ENCODE measurements around the gene MOK. TPM values are rescaled to one million over a fixed set of nuclear protein-coding genes. Genes with fewer than 3 reads are reported as not detected.
A peak's percentile ranks its signal among the peaks of the same experiment; 100 is the strongest.

The MOK gene
- total and polyA plus RNA-seq, 4 donors, result 10.0 to 28.3 (median 13.6) TPM

DNA sequence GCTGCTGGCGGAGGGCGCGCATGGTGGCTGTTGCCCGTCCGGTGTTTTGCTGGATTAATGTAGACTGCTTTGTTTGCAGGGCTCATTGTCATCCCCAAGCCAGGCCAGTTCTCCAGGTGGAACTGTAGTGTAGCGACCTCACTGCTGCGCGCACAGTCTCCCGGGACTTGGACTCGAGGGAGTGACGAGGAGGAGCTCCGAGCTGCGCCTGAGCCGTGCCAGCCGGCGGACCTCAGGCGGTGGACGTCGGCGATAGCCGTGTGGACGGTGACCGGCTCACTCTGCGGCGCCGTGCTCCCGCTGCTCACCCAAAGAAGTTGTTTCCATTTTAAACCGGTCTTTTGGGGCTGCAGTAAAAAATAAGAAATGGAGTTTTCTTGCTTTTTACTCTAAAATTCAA, 82.2 kb downstream of the MOK start:
- no peaks in the 10 kb centered on the region for H3K4me1 ChIP-seq (ENCODE audit: control insufficient read depth in 1 of 2, insufficient read depth in 2 of 2, low read length in 2 of 2)
- no peaks in the 10 kb centered on the region for H3K9me3 ChIP-seq (ENCODE audit: control insufficient read depth, low read length)
- H3K27me3 ChIP-seq (ENCODE audit: control insufficient read depth in 1 of 2, insufficient read depth in 2 of 2, low read length in 1 of 2), result no peaks in the 10 kb centered on the region
- ATAC-seq (ENCODE audit: low FRiP score) (no peak), DNase-seq (peak in 1 of 2 donors; percentile 67)
- 95 to 96% methylated on average over 28 of the region's 28 CpGs for WGBS, 2 donors
- intact Hi-C loops (cut with DNase I), result no loop called here
- no peaks in the 10 kb centered on the region for H3K36me3 ChIP-seq (ENCODE audit: control insufficient read depth in 1 of 2, insufficient read depth in 2 of 2, low read length in 1 of 2)
- no peak overlapping the region for H3K27ac ChIP-seq (ENCODE audit: low read depth in 1 of 2, low read length in 2 of 2)
- no peak overlapping the region for H3K4me3 ChIP-seq (ENCODE audit: low read length in 2 of 2)

DNA sequence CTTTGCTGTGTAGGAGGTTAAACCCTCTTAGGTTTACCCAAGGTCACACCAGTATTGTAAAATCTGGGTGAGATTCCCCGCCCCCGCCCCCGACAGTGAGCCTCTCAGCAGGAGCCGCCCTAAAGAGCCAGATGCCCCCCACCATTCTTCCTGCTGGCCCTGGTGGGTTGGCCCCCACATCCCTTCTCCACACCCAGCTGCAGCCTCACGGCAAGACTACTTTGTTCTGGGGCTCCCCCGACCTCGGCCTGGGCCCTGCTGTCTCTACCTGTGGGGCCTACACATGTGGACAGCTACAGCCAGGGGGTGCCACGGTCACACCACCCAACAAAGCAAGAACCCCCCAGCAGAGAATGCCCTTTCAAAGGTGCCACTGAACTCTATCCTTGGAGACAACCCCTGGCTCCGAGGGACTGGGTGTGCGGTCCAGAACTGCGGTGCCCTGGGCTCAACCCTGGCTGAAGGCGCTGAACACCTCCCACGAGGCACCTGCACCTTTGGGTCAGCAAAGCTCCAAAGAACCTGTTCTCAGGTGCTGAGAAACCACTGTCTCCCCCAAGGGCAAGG, 82.9 kb downstream of the MOK start:
- no peaks in the 10 kb centered on the region for H3K9me3 ChIP-seq (ENCODE audit: control insufficient read depth, low read length)
- H3K36me3 ChIP-seq (ENCODE audit: control insufficient read depth in 1 of 2, insufficient read depth in 2 of 2, low read length in 1 of 2), result no peaks in the 10 kb centered on the region
- DNase-seq (peak in 1 of 2 donors; percentile 68), ATAC-seq (ENCODE audit: low FRiP score) (no peak)
- WGBS, 2 donors, result 88% methylated on average over 13 of the region's 13 CpGs
- no peaks in the 10 kb centered on the region for H3K27me3 ChIP-seq (ENCODE audit: control insufficient read depth in 1 of 2, insufficient read depth in 2 of 2, low read length in 1 of 2)
- H3K27ac ChIP-seq (ENCODE audit: low read depth in 1 of 2, low read length in 2 of 2), result no peak overlapping the region
- H3K4me3 ChIP-seq (ENCODE audit: low read length in 2 of 2), result no peak overlapping the region
- intact Hi-C loops (cut with DNase I), result no loop called here
- no peaks in the 10 kb centered on the region for H3K4me1 ChIP-seq (ENCODE audit: control insufficient read depth in 1 of 2, insufficient read depth in 2 of 2, low read length in 2 of 2)

DNA sequence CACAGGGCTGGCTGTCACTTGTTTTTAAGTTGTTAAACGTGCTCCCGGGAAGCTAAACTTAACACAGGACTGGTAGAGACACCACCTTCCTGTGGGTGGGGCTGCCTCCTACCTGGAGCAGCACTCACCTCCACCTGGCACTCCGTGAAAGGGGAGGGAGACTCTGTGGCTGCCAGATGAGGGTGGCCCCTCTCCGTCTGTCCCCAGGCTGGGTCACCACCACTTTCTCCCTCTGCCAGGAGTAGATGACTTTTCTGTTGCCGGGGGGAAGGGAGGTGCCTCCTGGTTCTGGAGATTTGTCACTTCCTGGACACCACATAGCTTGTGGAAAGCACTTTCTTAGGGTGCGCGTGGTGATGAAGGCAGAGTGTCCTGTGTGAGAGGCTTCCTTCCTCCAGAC, 83.9 kb downstream of the MOK start:
- Histone ChIP-seq H3K9me3 (ENCODE audit: control insufficient read depth, low read length) (no peaks in the 10 kb centered on the region), H3K36me3 (ENCODE audit: control insufficient read depth in 1 of 2, insufficient read depth in 2 of 2, low read length in 1 of 2) (no peaks in the 10 kb centered on the region)
- WGBS, 2 donors, result 50 to 61% methylated on average over 7 of the region's 7 CpGs

DNA sequence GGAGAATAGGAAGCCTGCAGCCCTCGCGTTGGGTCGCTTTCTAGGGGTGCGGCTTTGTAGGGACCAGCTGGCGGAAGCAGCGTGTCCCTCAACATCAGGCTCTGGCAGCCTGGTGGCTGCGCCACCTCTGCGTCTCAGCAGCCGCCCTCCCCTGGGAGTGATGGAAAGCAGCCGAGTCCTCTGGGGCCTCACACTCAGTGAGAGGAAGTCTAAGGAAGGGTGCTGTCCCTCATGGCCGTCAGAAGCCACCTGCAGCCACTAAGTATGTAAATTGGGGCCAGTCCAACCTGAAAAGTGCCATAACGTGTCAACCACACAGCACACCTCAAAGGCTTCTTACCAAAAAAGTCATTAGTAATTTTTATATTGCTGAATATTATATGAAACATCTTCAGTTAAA, 84.9 kb downstream of the MOK start:
- 87 to 89% methylated on average over 12 of the region's 12 CpGs for WGBS, 2 donors
- H3K36me3 ChIP-seq (ENCODE audit: control insufficient read depth in 1 of 2, insufficient read depth in 2 of 2, low read length in 1 of 2), result no peaks in the 10 kb centered on the region
- no peaks in the 10 kb centered on the region for H3K27me3 ChIP-seq (ENCODE audit: control insufficient read depth in 1 of 2, insufficient read depth in 2 of 2, low read length in 1 of 2)
- peak in 1 of 2 donors; percentile 44 for DNase-seq
- no peak for ATAC-seq (ENCODE audit: low FRiP score)
- H3K27ac ChIP-seq (ENCODE audit: low read depth in 1 of 2, low read length in 2 of 2), result no peak overlapping the region
- H3K4me1 ChIP-seq (ENCODE audit: control insufficient read depth in 1 of 2, insufficient read depth in 2 of 2, low read length in 2 of 2), result no peaks in the 10 kb centered on the region
- intact Hi-C loops (cut with DNase I), result no loop called here
- H3K4me3 ChIP-seq (ENCODE audit: low read length in 2 of 2), result no peak overlapping the region
- no peaks in the 10 kb centered on the region for H3K9me3 ChIP-seq (ENCODE audit: control insufficient read depth, low read length)

More for the DNA sequence above, 83.9 kb downstream of the MOK start:
- no peaks in the 10 kb centered on the region for H3K27me3 ChIP-seq (ENCODE audit: control insufficient read depth in 1 of 2, insufficient read depth in 2 of 2, low read length in 1 of 2)
- intact Hi-C loops (cut with DNase I), result no loop called here
- no peaks in the 10 kb centered on the region for H3K4me1 ChIP-seq (ENCODE audit: control insufficient read depth in 1 of 2, insufficient read depth in 2 of 2, low read length in 2 of 2)
- H3K27ac ChIP-seq (ENCODE audit: low read depth in 1 of 2, low read length in 2 of 2), result no peak overlapping the region
- ATAC-seq (ENCODE audit: low FRiP score) (no peak), DNase-seq (peak in 1 of 2 donors; percentile 57)
- no peak overlapping the region for H3K4me3 ChIP-seq (ENCODE audit: low read length in 2 of 2)

DNA sequence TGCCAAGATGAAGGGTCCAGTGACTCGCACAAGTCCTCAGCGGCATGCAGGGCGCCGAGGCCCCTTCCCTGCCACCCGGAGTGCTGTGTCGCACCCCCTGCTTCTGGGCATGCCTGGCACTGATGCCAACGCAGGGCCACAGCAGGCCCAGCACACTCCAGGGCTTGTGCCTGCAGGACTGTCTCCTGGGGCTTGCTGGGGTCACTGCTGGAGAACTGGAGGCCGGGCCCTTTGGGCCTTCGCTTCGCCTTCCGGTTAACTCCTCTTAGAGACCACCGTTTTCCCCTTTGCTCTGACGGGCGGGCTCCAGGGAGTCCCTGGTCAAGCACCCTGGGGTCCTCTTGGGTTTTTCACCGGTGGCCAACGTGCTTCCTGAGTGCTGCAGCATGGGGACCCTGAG, 85.6 kb downstream of the MOK start:
- H3K4me3 ChIP-seq (ENCODE audit: low read length in 2 of 2), result no peak overlapping the region
- H3K9me3 ChIP-seq (ENCODE audit: control insufficient read depth, low read length), result no peaks in the 10 kb centered on the region
- H3K36me3 ChIP-seq (ENCODE audit: control insufficient read depth in 1 of 2, insufficient read depth in 2 of 2, low read length in 1 of 2), result no peaks in the 10 kb centered on the region
- no peaks in the 10 kb centered on the region for H3K27me3 ChIP-seq (ENCODE audit: control insufficient read depth in 1 of 2, insufficient read depth in 2 of 2, low read length in 1 of 2)
- intact Hi-C loops (cut with DNase I), result no loop called here
- 92 to 94% methylated on average over 16 of the region's 16 CpGs for WGBS, 2 donors
- ATAC-seq (ENCODE audit: low FRiP score) (no peak), DNase-seq (peak in 1 of 2 donors; percentile 43)
- H3K4me1 ChIP-seq (ENCODE audit: control insufficient read depth in 1 of 2, insufficient read depth in 2 of 2, low read length in 2 of 2), result no peaks in the 10 kb centered on the region
- H3K27ac ChIP-seq (ENCODE audit: low read depth in 1 of 2, low read length in 2 of 2), result no peak overlapping the region

DNA sequence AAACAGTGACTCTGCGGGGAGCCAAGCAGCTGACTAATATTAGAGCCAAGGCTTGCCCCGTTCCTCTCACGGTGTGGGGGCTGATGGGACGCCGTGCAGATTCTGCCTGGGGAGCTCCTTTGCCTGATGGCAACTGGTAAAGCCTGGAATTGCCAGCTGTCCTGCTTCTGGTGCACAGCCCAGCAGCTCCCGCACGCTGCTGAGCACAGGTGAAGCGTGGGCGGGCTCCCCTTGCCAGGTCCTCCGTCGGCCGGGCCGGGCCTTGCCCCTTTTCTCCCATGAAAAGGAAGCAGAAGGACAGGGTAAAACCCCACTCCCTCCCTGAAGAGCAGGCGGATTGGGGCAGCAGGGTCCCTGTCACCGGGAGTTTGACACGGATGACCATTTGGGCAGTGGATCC, 86.3 kb downstream of the MOK start:
- Histone ChIP-seq H3K27ac (ENCODE audit: low read depth in 1 of 2, low read length in 2 of 2) (no peak overlapping the region), H3K4me1 (ENCODE audit: control insufficient read depth in 1 of 2, insufficient read depth in 2 of 2, low read length in 2 of 2) (no peaks in the 10 kb centered on the region), H3K27me3 (ENCODE audit: control insufficient read depth in 1 of 2, insufficient read depth in 2 of 2, low read length in 1 of 2) (no peaks in the 10 kb centered on the region), H3K36me3 (ENCODE audit: control insufficient read depth in 1 of 2, insufficient read depth in 2 of 2, low read length in 1 of 2) (no peaks in the 10 kb centered on the region), H3K9me3 (ENCODE audit: control insufficient read depth, low read length) (no peaks in the 10 kb centered on the region), H3K4me3 (ENCODE audit: low read length in 2 of 2) (no peak overlapping the region)
- intact Hi-C loops (cut with DNase I), result no loop called here
- 82 to 86% methylated on average over 16 of the region's 16 CpGs for WGBS, 2 donors
- ATAC-seq (ENCODE audit: low FRiP score), result no peak
- DNase-seq, result peak in 1 of 2 donors; percentile 57

DNA sequence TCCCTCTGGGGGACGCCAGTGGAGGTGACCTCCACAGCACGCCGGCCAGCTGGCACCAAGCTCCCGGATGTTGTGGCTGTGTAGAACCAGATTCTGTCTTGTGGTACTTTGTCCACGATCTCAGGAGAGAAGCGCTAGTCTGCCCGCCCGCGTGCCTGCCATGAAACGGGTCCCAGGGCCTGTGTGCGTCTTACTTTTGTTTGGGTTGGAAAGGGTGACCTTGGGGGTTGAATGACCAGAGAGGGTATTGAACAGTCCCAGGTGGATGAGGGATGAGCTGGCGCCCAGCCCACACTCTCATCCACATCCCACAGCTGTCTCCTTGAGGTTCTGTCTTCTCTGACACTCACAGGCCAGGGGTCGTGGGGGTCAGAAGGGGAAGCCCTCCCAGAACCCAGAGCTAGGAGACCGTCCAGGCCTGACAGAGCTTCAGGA, 87.0 kb downstream of the MOK start:
- H3K9me3 ChIP-seq (ENCODE audit: control insufficient read depth, low read length), result no peaks in the 10 kb centered on the region
- no peak overlapping the region for H3K27ac ChIP-seq (ENCODE audit: low read depth in 1 of 2, low read length in 2 of 2)
- WGBS, 2 donors, result 85 to 89% methylated on average over 14 of the region's 14 CpGs
- DNase-seq (peak in 1 of 2 donors; percentile 51), ATAC-seq (ENCODE audit: low FRiP score) (no peak)
- H3K36me3 ChIP-seq (ENCODE audit: control insufficient read depth in 1 of 2, insufficient read depth in 2 of 2, low read length in 1 of 2), result no peaks in the 10 kb centered on the region
- H3K4me3 ChIP-seq (ENCODE audit: low read length in 2 of 2), result no peak overlapping the region
- no peaks in the 10 kb centered on the region for H3K4me1 ChIP-seq (ENCODE audit: control insufficient read depth in 1 of 2, insufficient read depth in 2 of 2, low read length in 2 of 2)
- intact Hi-C loops (cut with DNase I), result no loop called here
- no peaks in the 10 kb centered on the region for H3K27me3 ChIP-seq (ENCODE audit: control insufficient read depth in 1 of 2, insufficient read depth in 2 of 2, low read length in 1 of 2)

DNA sequence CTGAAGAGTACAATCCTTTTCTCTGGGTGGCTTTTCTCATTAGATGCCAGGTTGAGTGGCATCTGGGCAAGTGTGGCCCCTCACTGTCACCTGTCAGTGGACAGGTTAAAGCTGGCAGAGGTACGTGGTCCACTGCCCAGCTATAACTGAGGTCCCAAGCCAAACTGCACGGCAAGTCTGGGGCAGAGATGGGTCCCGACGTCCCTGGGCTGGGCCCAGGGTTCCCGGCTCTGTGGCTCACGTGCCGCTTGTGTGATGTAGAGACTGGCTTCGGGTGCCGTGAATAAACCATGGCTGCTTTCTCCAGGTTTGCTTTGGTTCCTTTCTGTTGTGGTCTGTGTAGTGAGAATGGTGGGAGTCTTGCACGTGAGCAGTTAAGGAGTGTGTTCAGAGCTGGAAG, 87.6 kb downstream of the MOK start:
- no peaks in the 10 kb centered on the region for H3K36me3 ChIP-seq (ENCODE audit: control insufficient read depth in 1 of 2, insufficient read depth in 2 of 2, low read length in 1 of 2)

DNA sequence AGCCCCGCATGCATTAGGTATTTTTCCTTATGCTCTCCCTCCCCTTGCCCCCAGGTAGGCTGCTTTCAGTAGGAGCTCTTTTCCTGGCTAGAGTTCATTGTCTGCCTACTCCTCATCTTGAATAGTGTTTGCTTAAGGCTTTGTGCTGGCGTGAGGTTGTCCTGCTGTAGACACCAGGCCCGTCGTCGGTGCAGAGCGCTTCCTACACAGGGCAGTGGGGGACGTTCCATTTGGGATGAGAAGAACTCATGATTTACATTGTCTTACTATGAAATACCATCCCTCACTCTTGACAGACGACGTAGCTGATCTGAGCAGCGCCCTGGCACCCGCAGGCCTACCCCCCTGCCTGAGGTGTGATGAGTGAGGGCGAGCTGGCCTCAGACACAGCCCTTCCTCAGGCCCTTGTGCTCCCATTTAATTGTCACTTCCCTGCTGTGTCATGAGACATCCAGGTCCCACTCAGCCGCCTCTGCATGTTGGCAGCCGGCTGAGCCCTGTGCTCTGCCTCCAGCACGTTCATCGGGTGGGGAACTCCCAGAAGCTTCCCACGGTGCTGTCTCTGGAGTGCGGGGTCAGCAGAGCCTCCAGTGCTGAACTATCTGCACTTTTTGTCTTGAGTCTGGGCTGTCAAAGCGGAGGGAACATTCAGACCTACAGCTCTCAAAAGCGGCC, 89.3 kb downstream of the MOK start:
- no peaks in the 10 kb centered on the region for H3K9me3 ChIP-seq (ENCODE audit: control insufficient read depth, low read length)
- DNase-seq (peak; percentile 24 to 47), ATAC-seq (ENCODE audit: low FRiP score) (no peak)
- intact Hi-C loops (cut with DNase I), result no loop called here
- H3K4me3 ChIP-seq (ENCODE audit: low read length in 2 of 2), result no peak overlapping the region
- no peaks in the 10 kb centered on the region for H3K36me3 ChIP-seq (ENCODE audit: control insufficient read depth in 1 of 2, insufficient read depth in 2 of 2, low read length in 1 of 2)
- H3K27me3 ChIP-seq (ENCODE audit: control insufficient read depth in 1 of 2, insufficient read depth in 2 of 2, low read length in 1 of 2), result no peaks in the 10 kb centered on the region
- H3K4me1 ChIP-seq (ENCODE audit: control insufficient read depth in 1 of 2, insufficient read depth in 2 of 2, low read length in 2 of 2), result no peaks in the 10 kb centered on the region
- H3K27ac ChIP-seq (ENCODE audit: low read depth in 1 of 2, low read length in 2 of 2), result no peak overlapping the region
- whole genome bisulfite sequencing, 2 donors, result 88 to 89% methylated on average over 20 of the region's 20 CpGs

More for the DNA sequence above, 87.6 kb downstream of the MOK start:
- Histone ChIP-seq H3K27ac (ENCODE audit: low read depth in 1 of 2, low read length in 2 of 2) (no peak overlapping the region), H3K9me3 (ENCODE audit: control insufficient read depth, low read length) (no peaks in the 10 kb centered on the region), H3K4me1 (ENCODE audit: control insufficient read depth in 1 of 2, insufficient read depth in 2 of 2, low read length in 2 of 2) (no peaks in the 10 kb centered on the region), H3K27me3 (ENCODE audit: control insufficient read depth in 1 of 2, insufficient read depth in 2 of 2, low read length in 1 of 2) (no peaks in the 10 kb centered on the region), H3K4me3 (ENCODE audit: low read length in 2 of 2) (no peak overlapping the region)
- peak in 1 of 2 donors; percentile 56 for DNase-seq
- 91 to 95% methylated on average over 10 of the region's 10 CpGs for WGBS, 2 donors
- no peak for ATAC-seq (ENCODE audit: low FRiP score)
- intact Hi-C loops (cut with DNase I), result no loop called here
